K562 (cell line): ENCODE data around the gene ATP2A3. TPM values are rescaled to one million over a fixed set of nuclear protein-coding genes. Genes with fewer than 3 reads are reported as not detected.

Experiments used
- BRCA1 ChIP-seq, 2 experiments: fragments of 450-650 bp in 1 of 2; sonication (generic) in 1 of 2; formaldehyde crosslinking in 1 of 2; IDR thresholded peaks; 2 replicates each; pipeline versions ENCODE4 v1.5.0 to v1.6.1; 2017 to 2020; ENCODE audit warnings: mild to moderate bottlenecking in 1 of 2, missing genetic modification reagents in 1 of 2
- BRF2 ChIP-seq: IDR thresholded peaks from 3 replicates; pipeline ENCODE4 v1.6.1; 2011; ENCODE audit warnings: borderline replicate concordance, mild to moderate bottlenecking; ENCODE audit not compliant: insufficient read length, insufficient read depth
- CHCHD3 ChIP-seq: fragments of 250-450 bp; sonication (Bioruptor Pico); IDR thresholded peaks from 2 replicates; pipeline ENCODE4 v2.1.2; 2022; ENCODE audit warnings: mild to moderate bottlenecking
- EZH2 ChIP-seq: IDR thresholded peaks from 2 replicates; pipeline ENCODE4 v1.6.1; 2012; ENCODE audit warnings: low read depth, mild to moderate bottlenecking, inconsistent platforms, low read length, borderline replicate concordance
- HMBOX1 ChIP-seq: sonication (generic); IDR thresholded peaks from 2 replicates; pipeline ENCODE4 v1.6.1; 2016
- RBM25 ChIP-seq: fragments of 200-400 bp; formaldehyde crosslinking; IDR thresholded peaks from 2 replicates; pipeline ENCODE4 v1.6.1; 2018; ENCODE audit warnings: low read length, low read depth, moderate library complexity; ENCODE audit not compliant: severe bottlenecking
- SMAD2 ChIP-seq: fragments of 150-350 bp; IDR thresholded peaks from 2 replicates; pipeline ENCODE4 v1.6.1; 2014; ENCODE audit warnings: low read depth, mild to moderate bottlenecking, low read length
- SRSF1 ChIP-seq: fragments of 200-400 bp; formaldehyde crosslinking; IDR thresholded peaks from 2 replicates; pipeline ENCODE4 v1.6.1; 2017; ENCODE audit warnings: mild to moderate bottlenecking, low read depth, low read length, moderate library complexity
- SRSF3 ChIP-seq: fragments of 200-400 bp; formaldehyde crosslinking; IDR thresholded peaks from 2 replicates; pipeline ENCODE4 v1.6.1; 2016; ENCODE audit warnings: mild to moderate bottlenecking, low read length, moderate library complexity; ENCODE audit not compliant: insufficient read depth
- TAF15 ChIP-seq: fragments of 200-400 bp; formaldehyde crosslinking; IDR thresholded peaks from 2 replicates; pipeline ENCODE4 v1.6.1; 2017; ENCODE audit warnings: mild to moderate bottlenecking, low read depth, low read length, moderate library complexity
- ZFX ChIP-seq: sonication (generic); formaldehyde crosslinking; IDR thresholded peaks from 2 replicates; pipeline ENCODE4 v1.8.0; 2022; ENCODE audit warnings: mild to moderate bottlenecking, missing genetic modification reagents, moderate library complexity
- ZNF140 ChIP-seq: fragments of 250-450 bp; sonication (Bioruptor Pico); IDR thresholded peaks from 2 replicates; pipeline ENCODE4 v1.8.0; 2021; ENCODE audit warnings: moderate library complexity, mild to moderate bottlenecking, inconsistent platforms
- ZNF143 ChIP-seq: sonication (generic); formaldehyde crosslinking; IDR thresholded peaks from 2 replicates; pipeline ENCODE4 v1.9.0; 2022; ENCODE audit warnings: mild to moderate bottlenecking, missing genetic modification reagents
- ZNF395 ChIP-seq: fragments of 200-800 bp; sonication (Bioruptor generic); IDR thresholded peaks from 2 replicates; pipeline ENCODE4 v1.6.1; 2017; ENCODE audit warnings: missing genetic modification characterization, missing compliant biosample characterization
- polyA plus RNA-seq, 8 experiments: library from polyadenylated mRNA; depleted of rRNA in 4 of 8; stranded (reverse) in 5 of 8; unstranded in 3 of 8; fragments of >200 nt; fragmentation: Nextera tagmentation in 2 of 8; fragmentation: Illumina TruSeq in 1 of 8; extraction: Ambion mirVana in 2 of 8; extraction: Trizol in 1 of 8; gene quantifications; 2 replicates each; pipeline versions ENCODE4 v1.2.1 to v1.2.3, GENCODE V29; 2011 to 2014; ENCODE audit warnings: inconsistent platforms in 1 of 8, missing spikeins in 1 of 8
- total RNA-seq, 7 experiments: library from RNA; depleted of rRNA in 6 of 7; stranded (reverse); fragments of >200 nt in 6 of 7; fragmentation: Illumina TruSeq in 2 of 7; extraction: Trizol in 2 of 7; gene quantifications; 2 replicates each; pipeline versions ENCODE4 v1.2.1 to v1.2.3, GENCODE V29; 2011 to 2021; ENCODE audit warnings: low replicate concordance in 1 of 7
- TF ChIP-seq, protein P1 (sequence below), 2 experiments: fragments of 450-650 bp; formaldehyde crosslinking in 1 of 2; IDR thresholded peaks; 2 replicates each; pipeline versions ENCODE4 v1.4.0 to v1.6.1; 2014 to 2020; ENCODE audit warnings: mild to moderate bottlenecking in 2 of 2, borderline replicate concordance in 1 of 2, low read depth in 1 of 2

ATP2A3 gene
- total and polyA plus RNA-seq, 9 of the 15 experiments (the other 6 are each of a cell fraction or from before 2014, with no cell fraction given): 0.65 to 103 (median 31.3) TPM

DNA sequence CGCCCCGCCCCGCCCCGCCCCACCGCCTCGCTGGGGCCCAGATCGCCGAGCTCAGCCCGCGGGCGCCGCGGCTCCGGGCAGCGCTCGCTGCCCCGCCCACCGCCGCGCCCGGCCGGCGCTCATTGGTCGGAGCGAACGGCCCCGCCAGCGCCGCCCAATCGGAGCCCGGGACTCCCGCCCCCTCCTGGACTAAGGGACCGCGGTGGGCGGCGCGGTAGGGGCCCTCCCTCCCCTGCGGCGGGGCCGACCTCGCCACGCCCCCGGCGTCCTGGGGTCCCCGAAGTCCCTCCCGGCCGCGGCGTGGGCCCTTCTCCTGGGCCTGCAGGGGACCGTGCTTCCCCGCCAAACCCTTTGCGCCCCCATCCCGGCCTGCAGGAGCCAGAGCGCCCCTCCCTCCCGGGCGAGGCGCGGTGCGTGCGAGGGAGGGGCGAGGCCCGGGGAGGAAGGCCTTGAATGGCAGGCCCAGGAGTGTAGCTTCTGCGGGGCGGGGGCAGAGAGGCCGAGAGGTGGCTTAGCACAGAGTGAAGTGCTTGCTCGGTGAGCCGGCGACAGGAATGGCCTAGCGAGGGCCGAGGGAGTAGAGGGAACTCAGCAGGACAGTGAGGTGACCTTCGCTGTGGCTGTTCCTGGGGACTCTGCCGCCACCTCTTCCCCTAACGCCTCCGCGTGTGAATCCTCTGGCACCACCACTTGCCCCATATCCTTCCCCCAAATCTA, 71.1 kb downstream of the ATP2A3 start, which contains the start of gene CAMKK1 (continued):
- TF ChIP-seq CHCHD3 (CRISPR knock-in tag): no peak
- TF ChIP-seq ZNF140: no peak
- TF ChIP-seq SMAD2: no peak
- TF ChIP-seq BRCA1 (IDR thresholded peaks at IDR 0.05): no peak
- no peak for TF ChIP-seq BRCA1 (CRISPR knock-in tag; IDR thresholded peaks at IDR 0.05)
- no peak for TF ChIP-seq ZNF395 (CRISPR knock-in tag)
- TF ChIP-seq ZFX: peak; percentile 78
- TF ChIP-seq EZH2: no peak
- no peak for TF ChIP-seq BRF2
- TF ChIP-seq HMBOX1: no peak
- peak; percentile 98 for TF ChIP-seq RBM25
- no peak for TF ChIP-seq SRSF1
- no peak for TF ChIP-seq ZNF143 (CRISPR knock-in tag)
- TF ChIP-seq, protein P1, sequence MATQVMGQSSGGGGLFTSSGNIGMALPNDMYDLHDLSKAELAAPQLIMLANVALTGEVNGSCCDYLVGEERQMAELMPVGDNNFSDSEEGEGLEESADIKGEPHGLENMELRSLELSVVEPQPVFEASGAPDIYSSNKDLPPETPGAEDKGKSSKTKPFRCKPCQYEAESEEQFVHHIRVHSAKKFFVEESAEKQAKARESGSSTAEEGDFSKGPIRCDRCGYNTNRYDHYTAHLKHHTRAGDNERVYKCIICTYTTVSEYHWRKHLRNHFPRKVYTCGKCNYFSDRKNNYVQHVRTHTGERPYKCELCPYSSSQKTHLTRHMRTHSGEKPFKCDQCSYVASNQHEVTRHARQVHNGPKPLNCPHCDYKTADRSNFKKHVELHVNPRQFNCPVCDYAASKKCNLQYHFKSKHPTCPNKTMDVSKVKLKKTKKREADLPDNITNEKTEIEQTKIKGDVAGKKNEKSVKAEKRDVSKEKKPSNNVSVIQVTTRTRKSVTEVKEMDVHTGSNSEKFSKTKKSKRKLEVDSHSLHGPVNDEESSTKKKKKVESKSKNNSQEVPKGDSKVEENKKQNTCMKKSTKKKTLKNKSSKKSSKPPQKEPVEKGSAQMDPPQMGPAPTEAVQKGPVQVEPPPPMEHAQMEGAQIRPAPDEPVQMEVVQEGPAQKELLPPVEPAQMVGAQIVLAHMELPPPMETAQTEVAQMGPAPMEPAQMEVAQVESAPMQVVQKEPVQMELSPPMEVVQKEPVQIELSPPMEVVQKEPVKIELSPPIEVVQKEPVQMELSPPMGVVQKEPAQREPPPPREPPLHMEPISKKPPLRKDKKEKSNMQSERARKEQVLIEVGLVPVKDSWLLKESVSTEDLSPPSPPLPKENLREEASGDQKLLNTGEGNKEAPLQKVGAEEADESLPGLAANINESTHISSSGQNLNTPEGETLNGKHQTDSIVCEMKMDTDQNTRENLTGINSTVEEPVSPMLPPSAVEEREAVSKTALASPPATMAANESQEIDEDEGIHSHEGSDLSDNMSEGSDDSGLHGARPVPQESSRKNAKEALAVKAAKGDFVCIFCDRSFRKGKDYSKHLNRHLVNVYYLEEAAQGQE (IDR thresholded peaks at IDR 0.05; ENCODE audit: borderline replicate concordance): no peak
- TF ChIP-seq, protein P1 (CRISPR knock-in tag; IDR thresholded peaks at IDR 0.05; ENCODE audit: low read depth): peak; percentile 55; the same call in 1 of the 2 replicates
- TF ChIP-seq TAF15: no peak
- no peak for TF ChIP-seq SRSF3
